Measurements from ENCODE around the gene AUTS2. TPM values are rescaled to one million over a fixed set of nuclear protein-coding genes. Genes with fewer than 3 reads are reported as not detected.

AUTS2 gene
- total RNA-seq, 1 experiment from 2014 or later: 38.5 TPM

DNA sequence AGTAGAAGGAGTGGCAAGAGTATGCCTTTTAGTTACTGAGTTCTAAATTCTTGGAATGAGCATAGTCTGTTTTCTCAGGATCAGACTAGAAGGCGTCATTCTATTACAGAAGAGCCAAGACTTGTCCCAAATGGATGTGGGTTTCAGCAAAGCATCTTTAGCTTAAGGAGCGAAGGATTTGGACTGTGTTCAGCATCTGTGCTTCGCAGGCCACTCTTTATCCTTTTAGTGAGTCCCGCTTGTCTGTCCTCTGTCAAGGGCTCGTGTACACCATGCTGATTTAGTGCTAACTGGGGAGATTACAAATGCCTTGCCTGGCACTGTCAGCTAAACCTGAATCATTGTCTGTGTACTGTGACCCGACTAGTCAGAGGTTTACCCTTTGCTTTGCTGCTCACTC is 465.7 kb downstream of the AUTS2 start:
- H4K20me1 ChIP-seq (ENCODE audit: insufficient read depth, low read depth, low read length): peaks cover 17% of the 10 kb centered on the region; the same call in 1 of the 2 replicates
- no peaks in the 10 kb centered on the region for H3K79me2 ChIP-seq (ENCODE audit: low read length)
- no peak overlapping the region for H3K4me3 ChIP-seq (ENCODE audit: low read length)
- no peak for DNase-seq
- no peaks in the 10 kb centered on the region for H3K9me2 ChIP-seq (replicated peaks; ENCODE audit: insufficient read depth, low read length)
- H3K4me1 ChIP-seq (ENCODE audit: low read length): no peaks in the 10 kb centered on the region
- H3K4me2 ChIP-seq (ENCODE audit: low read depth, low read length, poor library complexity, severe bottlenecking): no peak overlapping the region
- H3K9ac ChIP-seq (ENCODE audit: low read length): no peak overlapping the region
- H3K36me3 ChIP-seq (ENCODE audit: insufficient read depth, low read length): no peaks in the 10 kb centered on the region
- H3K27ac ChIP-seq (ENCODE audit: low read length): no peak overlapping the region
- no peaks in the 10 kb centered on the region for H3K27me3 ChIP-seq (ENCODE audit: low read length)
- no peaks in the 10 kb centered on the region for H3K9me3 ChIP-seq (ENCODE audit: low read length)
- no peak overlapping the region for H2AFZ ChIP-seq (ENCODE audit: low read length)

DNA sequence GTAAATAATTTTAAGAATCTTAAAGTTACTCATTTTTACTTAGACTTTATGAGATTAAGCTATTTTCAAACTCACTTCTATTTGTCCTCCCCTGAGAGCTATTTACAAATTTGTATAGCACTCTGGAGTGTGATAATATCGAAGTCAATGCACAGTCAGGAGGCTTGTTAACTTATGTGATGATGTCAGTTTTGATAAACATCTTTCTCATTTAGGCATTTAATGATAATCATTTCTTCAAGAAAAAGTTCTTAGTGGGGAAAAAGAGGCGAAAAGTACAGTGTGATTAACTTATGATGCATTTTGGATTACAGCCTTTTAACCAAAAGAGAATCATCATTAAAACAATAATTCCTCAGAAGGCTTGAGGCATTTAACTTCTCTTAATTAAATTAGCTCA is 468.6 kb downstream of the AUTS2 start:
- no peak overlapping the region for H3K4me2 ChIP-seq (ENCODE audit: low read depth, low read length, poor library complexity, severe bottlenecking)
- no peaks in the 10 kb centered on the region for H3K9me2 ChIP-seq (replicated peaks; ENCODE audit: insufficient read depth, low read length)
- H3K36me3 ChIP-seq (ENCODE audit: insufficient read depth, low read length): no peaks in the 10 kb centered on the region
- no peak for DNase-seq
- no peak overlapping the region for H3K9ac ChIP-seq (ENCODE audit: low read length)
- H3K79me2 ChIP-seq (ENCODE audit: low read length): no peaks in the 10 kb centered on the region
- no peak overlapping the region for H2AFZ ChIP-seq (ENCODE audit: low read length)
- no peaks in the 10 kb centered on the region for H3K4me1 ChIP-seq (ENCODE audit: low read length)
- H3K27me3 ChIP-seq (ENCODE audit: low read length): no peaks in the 10 kb centered on the region
- no peaks in the 10 kb centered on the region for H3K9me3 ChIP-seq (ENCODE audit: low read length)
- H3K27ac ChIP-seq (ENCODE audit: low read length): no peak overlapping the region
- H3K4me3 ChIP-seq (ENCODE audit: low read length): no peak overlapping the region
- H4K20me1 ChIP-seq (ENCODE audit: insufficient read depth, low read depth, low read length): peaks cover 23% of the 10 kb centered on the region; the same call in 1 of the 2 replicates

DNA sequence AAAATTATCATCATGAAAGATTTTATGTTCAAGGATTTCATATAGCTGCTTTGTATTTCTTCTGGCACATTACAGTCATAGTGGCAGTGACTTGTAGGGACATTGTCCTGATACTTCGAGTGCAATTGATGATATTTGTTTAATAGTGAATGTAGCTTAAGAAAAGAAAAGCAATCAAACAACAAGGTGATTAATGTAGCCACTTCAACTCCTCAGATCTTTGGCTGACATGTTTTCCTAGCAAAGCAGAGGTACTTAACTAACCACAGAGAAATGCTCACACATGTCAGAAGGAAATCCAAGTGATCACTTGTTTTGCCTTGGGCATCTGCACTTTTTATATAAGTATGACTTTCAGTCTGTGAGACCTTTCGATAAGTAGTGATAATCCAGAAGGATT is 470.3 kb downstream of the AUTS2 start:
- peaks cover 20% of the 10 kb centered on the region; the same call in 1 of the 2 replicates for H4K20me1 ChIP-seq (ENCODE audit: insufficient read depth, low read depth, low read length)
- no peak overlapping the region for H3K27ac ChIP-seq (ENCODE audit: low read length)
- no peaks in the 10 kb centered on the region for H3K79me2 ChIP-seq (ENCODE audit: low read length)
- H3K4me3 ChIP-seq (ENCODE audit: low read length): no peak overlapping the region
- H3K9me3 ChIP-seq (ENCODE audit: low read length): no peaks in the 10 kb centered on the region
- no peaks in the 10 kb centered on the region for H3K27me3 ChIP-seq (ENCODE audit: low read length)
- H3K9me2 ChIP-seq (replicated peaks; ENCODE audit: insufficient read depth, low read length): no peaks in the 10 kb centered on the region
- no peaks in the 10 kb centered on the region for H3K4me1 ChIP-seq (ENCODE audit: low read length)
- no peak overlapping the region for H3K9ac ChIP-seq (ENCODE audit: low read length)
- no peak overlapping the region for H2AFZ ChIP-seq (ENCODE audit: low read length)
- H3K4me2 ChIP-seq (ENCODE audit: low read depth, low read length, poor library complexity, severe bottlenecking): no peak overlapping the region
- no peak for DNase-seq
- H3K36me3 ChIP-seq (ENCODE audit: insufficient read depth, low read length): no peaks in the 10 kb centered on the region

DNA sequence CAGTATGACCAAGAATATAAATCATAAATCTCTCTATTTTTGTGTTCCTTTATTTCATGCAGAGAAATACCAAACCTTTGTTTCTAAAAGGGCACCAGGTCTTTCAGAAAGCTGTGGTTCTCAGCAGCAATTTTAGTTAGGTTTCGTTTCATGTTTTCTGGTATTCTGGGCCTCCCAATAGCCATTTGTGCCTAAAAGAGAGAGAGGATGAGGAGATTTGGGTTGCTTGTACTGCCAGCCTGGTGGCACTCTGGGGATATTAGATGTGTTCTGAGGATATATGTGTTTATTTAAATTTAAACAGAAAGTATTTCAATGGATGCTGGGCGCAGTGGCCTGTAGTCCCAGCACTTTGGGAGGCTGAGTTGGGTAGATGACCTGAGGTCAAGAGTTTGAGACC is 471.7 kb downstream of the AUTS2 start:
- H3K27me3 ChIP-seq (ENCODE audit: low read length): no peaks in the 10 kb centered on the region
- no peak overlapping the region for H2AFZ ChIP-seq (ENCODE audit: low read length)
- no peak overlapping the region for H3K4me2 ChIP-seq (ENCODE audit: low read depth, low read length, poor library complexity, severe bottlenecking)
- 0 out of 2 replicates have a peak, but pooled peaks cover 12% of the 10 kb centered on the region for H4K20me1 ChIP-seq (ENCODE audit: insufficient read depth, low read depth, low read length)
- H3K36me3 ChIP-seq (ENCODE audit: insufficient read depth, low read length): no peaks in the 10 kb centered on the region
- no peak overlapping the region for H3K4me3 ChIP-seq (ENCODE audit: low read length)
- H3K9ac ChIP-seq (ENCODE audit: low read length): no peak overlapping the region
- H3K4me1 ChIP-seq (ENCODE audit: low read length): no peaks in the 10 kb centered on the region
- DNase-seq: no peak
- H3K9me2 ChIP-seq (replicated peaks; ENCODE audit: insufficient read depth, low read length): no peaks in the 10 kb centered on the region
- H3K27ac ChIP-seq (ENCODE audit: low read length): no peak overlapping the region
- H3K79me2 ChIP-seq (ENCODE audit: low read length): no peaks in the 10 kb centered on the region
- H3K9me3 ChIP-seq (ENCODE audit: low read length): no peaks in the 10 kb centered on the region

DNA sequence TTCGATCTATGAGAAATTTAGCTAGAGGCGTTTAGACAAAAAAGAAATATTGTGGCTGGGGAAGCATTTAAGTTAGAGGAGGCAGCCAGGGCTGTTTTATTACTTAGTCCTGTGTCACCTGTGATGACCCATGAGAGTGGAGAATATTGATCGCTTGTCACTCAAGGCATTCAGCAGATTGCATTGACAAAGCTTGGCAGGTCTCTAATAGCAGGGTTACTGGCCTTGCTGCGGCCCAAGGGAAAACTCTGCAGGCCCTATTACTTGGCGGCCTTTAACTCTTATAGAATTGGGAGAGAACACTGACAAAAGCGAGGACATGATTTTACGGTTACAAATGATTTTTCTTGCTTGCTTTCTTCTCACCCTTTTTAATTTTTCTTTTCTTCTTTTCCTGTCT is 473.5 kb downstream of the AUTS2 start:
- Histone ChIP-seq H3K36me3 (ENCODE audit: insufficient read depth, low read length) (no peaks in the 10 kb centered on the region), H3K4me2 (ENCODE audit: low read depth, low read length, poor library complexity, severe bottlenecking) (no peak overlapping the region), H3K27me3 (ENCODE audit: low read length) (no peaks in the 10 kb centered on the region)

DNA sequence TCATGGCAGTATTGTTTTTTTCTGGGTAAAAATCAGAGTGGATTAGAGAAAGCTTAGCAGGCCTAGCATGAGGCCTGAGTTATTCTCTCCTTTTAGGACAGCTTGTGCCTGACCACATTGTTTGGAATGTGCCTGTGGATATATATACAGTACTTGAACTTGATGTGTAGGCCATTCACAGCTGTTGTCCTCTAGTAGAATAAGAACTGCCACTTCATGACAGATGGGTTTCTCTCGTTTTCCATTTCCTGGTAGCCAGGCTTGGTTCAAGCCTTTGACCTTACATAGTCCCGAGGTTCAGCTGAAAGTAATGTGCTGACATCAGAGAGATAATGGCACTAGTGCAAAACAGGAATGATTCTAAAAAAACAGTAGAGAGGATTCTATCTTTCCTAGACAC is 473.9 kb downstream of the AUTS2 start:
- Histone ChIP-seq H3K4me1 (ENCODE audit: low read length) (no peaks in the 10 kb centered on the region), H2AFZ (ENCODE audit: low read length) (no peak overlapping the region), H3K4me2 (ENCODE audit: low read depth, low read length, poor library complexity, severe bottlenecking) (no peak overlapping the region), H3K27ac (ENCODE audit: low read length) (no peak overlapping the region), H3K36me3 (ENCODE audit: insufficient read depth, low read length) (no peaks in the 10 kb centered on the region), H3K9ac (ENCODE audit: low read length) (no peak overlapping the region), H3K9me3 (ENCODE audit: low read length) (no peaks in the 10 kb centered on the region), H3K79me2 (ENCODE audit: low read length) (no peaks in the 10 kb centered on the region), H3K27me3 (ENCODE audit: low read length) (no peaks in the 10 kb centered on the region), H3K9me2 (replicated peaks; ENCODE audit: insufficient read depth, low read length) (no peaks in the 10 kb centered on the region), H3K4me3 (ENCODE audit: low read length) (no peak overlapping the region), H4K20me1 (ENCODE audit: insufficient read depth, low read depth, low read length) (0 out of 2 replicates have a peak, but pooled peaks cover 12% of the 10 kb centered on the region)
- no peak for DNase-seq

More for the DNA sequence above, 473.5 kb downstream of the AUTS2 start:
- no peak overlapping the region for H3K9ac ChIP-seq (ENCODE audit: low read length)
- H2AFZ ChIP-seq (ENCODE audit: low read length): no peak overlapping the region
- H4K20me1 ChIP-seq (ENCODE audit: insufficient read depth, low read depth, low read length): 0 out of 2 replicates have a peak, but pooled peaks cover 12% of the 10 kb centered on the region
- H3K27ac ChIP-seq (ENCODE audit: low read length): no peak overlapping the region
- no peaks in the 10 kb centered on the region for H3K79me2 ChIP-seq (ENCODE audit: low read length)
- H3K9me2 ChIP-seq (replicated peaks; ENCODE audit: insufficient read depth, low read length): no peaks in the 10 kb centered on the region
- H3K4me3 ChIP-seq (ENCODE audit: low read length): no peak overlapping the region
- no peak for DNase-seq
- no peaks in the 10 kb centered on the region for H3K4me1 ChIP-seq (ENCODE audit: low read length)
- H3K9me3 ChIP-seq (ENCODE audit: low read length): no peaks in the 10 kb centered on the region

DNA sequence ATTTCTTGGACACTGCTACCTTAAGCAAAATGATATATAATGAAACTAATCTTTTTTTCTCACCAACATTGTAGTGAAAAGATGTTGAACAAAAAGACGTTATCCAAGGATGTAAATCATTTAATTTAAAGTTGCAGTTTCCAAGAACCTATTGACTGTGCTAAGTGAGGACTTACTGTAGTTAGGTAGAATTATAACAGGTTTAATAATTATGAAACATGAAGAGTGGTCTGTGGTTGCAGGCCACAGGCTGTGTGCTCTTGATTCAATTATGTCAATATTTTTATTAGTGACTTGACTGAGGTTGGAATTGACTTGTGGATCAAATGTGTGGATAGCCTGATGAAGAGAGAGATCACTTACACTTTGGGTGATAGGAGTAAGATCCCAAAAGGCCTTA is 478.1 kb downstream of the AUTS2 start:
- no peak overlapping the region for H3K27ac ChIP-seq (ENCODE audit: low read length)
- H4K20me1 ChIP-seq (ENCODE audit: insufficient read depth, low read depth, low read length): no peaks in the 10 kb centered on the region
- no peak overlapping the region for H2AFZ ChIP-seq (ENCODE audit: low read length)
- H3K9me2 ChIP-seq (replicated peaks; ENCODE audit: insufficient read depth, low read length): no peaks in the 10 kb centered on the region
- H3K79me2 ChIP-seq (ENCODE audit: low read length): no peaks in the 10 kb centered on the region
- no peaks in the 10 kb centered on the region for H3K9me3 ChIP-seq (ENCODE audit: low read length)
- H3K4me1 ChIP-seq (ENCODE audit: low read length): no peaks in the 10 kb centered on the region
- H3K4me2 ChIP-seq (ENCODE audit: low read depth, low read length, poor library complexity, severe bottlenecking): no peak overlapping the region
- no peaks in the 10 kb centered on the region for H3K27me3 ChIP-seq (ENCODE audit: low read length)
- no peak overlapping the region for H3K4me3 ChIP-seq (ENCODE audit: low read length)
- no peaks in the 10 kb centered on the region for H3K36me3 ChIP-seq (ENCODE audit: insufficient read depth, low read length)
- H3K9ac ChIP-seq (ENCODE audit: low read length): no peak overlapping the region
- DNase-seq: no peak

DNA sequence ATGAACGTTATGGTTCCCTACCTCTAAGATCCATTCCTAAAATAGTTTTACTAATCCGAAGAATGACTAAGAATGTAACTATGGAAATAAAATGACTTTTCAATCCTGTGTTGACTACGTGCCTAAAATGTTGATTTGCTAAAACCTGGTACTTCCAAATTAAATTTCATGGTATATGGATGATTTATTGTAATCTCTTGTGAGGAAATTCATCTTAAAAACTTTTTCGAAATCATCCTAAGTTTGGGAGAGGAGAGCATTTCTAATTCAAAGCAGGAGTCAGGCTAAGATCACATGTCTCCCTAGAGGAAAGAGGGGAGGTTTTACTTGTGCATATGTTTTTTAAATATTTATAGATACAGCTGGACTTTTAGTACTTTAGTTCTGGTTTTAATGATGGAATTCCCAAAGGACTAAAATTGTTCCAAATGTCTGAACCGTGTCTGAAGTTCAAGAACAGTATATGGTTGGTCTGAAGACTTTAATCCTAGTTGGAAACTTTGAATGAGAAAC is 483.9 kb downstream of the AUTS2 start:
- H3K36me3 ChIP-seq (ENCODE audit: insufficient read depth, low read length): no peaks in the 10 kb centered on the region
- no peak overlapping the region for H3K27ac ChIP-seq (ENCODE audit: low read length)
- H2AFZ ChIP-seq (ENCODE audit: low read length): no peak overlapping the region
- H4K20me1 ChIP-seq (ENCODE audit: insufficient read depth, low read depth, low read length): peaks cover 4% of the 10 kb centered on the region; the same call in 1 of the 2 replicates
- H3K27me3 ChIP-seq (ENCODE audit: low read length): no peaks in the 10 kb centered on the region
- DNase-seq: no peak
- no peaks in the 10 kb centered on the region for H3K9me3 ChIP-seq (ENCODE audit: low read length)
- H3K79me2 ChIP-seq (ENCODE audit: low read length): no peaks in the 10 kb centered on the region
- no peaks in the 10 kb centered on the region for H3K9me2 ChIP-seq (replicated peaks; ENCODE audit: insufficient read depth, low read length)
- no peak overlapping the region for H3K4me2 ChIP-seq (ENCODE audit: low read depth, low read length, poor library complexity, severe bottlenecking)
- no peaks in the 10 kb centered on the region for H3K4me1 ChIP-seq (ENCODE audit: low read length)
- H3K4me3 ChIP-seq (ENCODE audit: low read length): no peak overlapping the region
- H3K9ac ChIP-seq (ENCODE audit: low read length): no peak overlapping the region

Measured in Karpas-422 (cell line).